T-helper 9 cell (primary cell): Measurements from ENCODE around the gene TROAP.
A peak's percentile ranks its signal among the peaks of the same experiment; 100 is the strongest.
"Not testable (repeated sequence)": the region's sequence is repeated elsewhere in the genome, so short reads cannot be mapped to it uniquely, and the experiment has no call there.

ENCODE experiments used
- DNase-seq: peaks from one replicate; pipeline ENCODE4 v3.0.0-alpha.2; 2020

Gene TROAP

GRCh38 chr12:49294804-49295081 is 28.3 kb upstream of the TROAP start:
- DNase-seq = no peak

DNA sequence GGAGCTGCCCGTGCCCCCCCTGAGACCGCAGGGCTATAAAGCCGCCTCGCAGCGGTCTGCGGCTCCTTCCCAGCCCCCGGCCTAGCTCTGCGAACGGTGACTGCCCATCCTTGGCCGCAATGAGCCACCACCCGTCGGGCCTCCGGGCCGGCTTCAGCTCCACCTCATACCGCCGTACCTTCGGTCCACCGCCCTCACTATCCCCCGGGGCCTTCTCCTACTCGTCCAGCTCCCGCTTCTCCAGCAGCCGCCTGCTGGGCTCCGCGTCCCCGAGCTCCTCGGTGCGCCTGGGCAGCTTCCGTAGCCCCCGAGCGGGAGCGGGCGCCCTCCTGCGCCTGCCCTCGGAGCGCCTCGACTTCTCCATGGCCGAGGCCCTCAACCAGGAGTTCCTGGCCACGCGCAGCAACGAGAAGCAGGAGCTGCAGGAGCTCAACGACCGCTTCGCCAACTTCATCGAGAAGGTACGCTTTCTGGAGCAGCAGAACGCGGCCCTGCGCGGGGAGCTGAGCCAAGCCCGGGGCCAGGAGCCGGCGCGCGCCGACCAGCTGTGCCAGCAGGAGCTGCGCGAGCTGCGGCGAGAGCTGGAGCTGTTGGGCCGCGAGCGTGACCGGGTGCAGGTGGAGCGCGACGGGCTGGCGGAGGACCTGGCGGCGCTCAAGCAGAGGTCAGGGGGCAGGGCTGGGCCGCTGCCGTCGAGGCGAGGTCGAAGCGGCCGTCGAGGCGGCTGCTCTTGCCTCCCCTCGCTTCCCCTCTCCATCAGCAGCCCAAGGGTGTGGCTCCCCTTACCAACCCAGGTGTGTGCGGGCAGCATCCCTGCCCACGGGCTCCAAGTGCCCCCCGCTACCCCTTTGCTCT is 27.7 kb upstream of the TROAP start, which contains the start of gene PRPH:
Gene PRPH, plus strand, starts transcription at position 66 of the 855 bp plus-strand sequence. Its CDS starts 54 bp downstream, at position 120.
- no peak for DNase-seq

DNA sequence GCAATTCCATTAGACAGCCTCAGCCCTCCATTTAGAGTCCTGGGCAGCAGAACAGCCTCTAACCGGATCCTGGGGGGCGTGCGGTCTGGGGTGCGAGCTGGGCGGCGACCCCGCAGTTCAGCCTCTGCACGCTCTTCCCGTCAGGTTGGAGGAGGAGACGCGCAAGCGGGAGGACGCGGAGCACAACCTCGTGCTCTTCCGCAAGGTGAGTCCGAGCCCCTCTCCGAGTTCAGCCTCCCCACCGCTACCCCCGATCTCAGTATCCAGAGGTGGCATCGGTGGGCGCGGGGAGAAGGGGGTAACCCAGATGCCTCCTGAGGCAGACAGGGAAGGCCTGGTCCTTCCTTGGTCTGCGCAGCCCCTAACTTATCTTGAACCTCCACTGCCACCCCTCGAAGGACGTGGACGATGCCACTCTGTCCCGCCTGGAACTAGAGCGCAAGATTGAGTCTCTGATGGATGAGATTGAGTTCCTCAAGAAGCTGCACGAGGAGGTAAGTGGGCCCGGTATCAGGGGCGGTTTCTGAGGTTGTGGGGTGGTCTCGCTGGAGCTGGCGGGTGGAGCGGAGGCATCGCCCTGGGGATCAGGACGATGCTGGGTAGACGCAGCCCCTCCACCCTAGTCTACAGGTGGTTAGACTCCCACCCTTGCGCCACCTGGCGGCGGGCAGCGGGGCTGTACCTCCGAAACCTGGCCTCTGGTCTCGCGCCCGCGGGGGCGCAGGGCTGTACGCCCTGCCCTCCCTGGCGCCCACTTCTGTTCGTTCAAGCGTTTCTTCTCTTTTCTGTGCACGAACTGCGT is 26.8 kb upstream of the TROAP start:
- DNase-seq = peak; percentile 60

DNA sequence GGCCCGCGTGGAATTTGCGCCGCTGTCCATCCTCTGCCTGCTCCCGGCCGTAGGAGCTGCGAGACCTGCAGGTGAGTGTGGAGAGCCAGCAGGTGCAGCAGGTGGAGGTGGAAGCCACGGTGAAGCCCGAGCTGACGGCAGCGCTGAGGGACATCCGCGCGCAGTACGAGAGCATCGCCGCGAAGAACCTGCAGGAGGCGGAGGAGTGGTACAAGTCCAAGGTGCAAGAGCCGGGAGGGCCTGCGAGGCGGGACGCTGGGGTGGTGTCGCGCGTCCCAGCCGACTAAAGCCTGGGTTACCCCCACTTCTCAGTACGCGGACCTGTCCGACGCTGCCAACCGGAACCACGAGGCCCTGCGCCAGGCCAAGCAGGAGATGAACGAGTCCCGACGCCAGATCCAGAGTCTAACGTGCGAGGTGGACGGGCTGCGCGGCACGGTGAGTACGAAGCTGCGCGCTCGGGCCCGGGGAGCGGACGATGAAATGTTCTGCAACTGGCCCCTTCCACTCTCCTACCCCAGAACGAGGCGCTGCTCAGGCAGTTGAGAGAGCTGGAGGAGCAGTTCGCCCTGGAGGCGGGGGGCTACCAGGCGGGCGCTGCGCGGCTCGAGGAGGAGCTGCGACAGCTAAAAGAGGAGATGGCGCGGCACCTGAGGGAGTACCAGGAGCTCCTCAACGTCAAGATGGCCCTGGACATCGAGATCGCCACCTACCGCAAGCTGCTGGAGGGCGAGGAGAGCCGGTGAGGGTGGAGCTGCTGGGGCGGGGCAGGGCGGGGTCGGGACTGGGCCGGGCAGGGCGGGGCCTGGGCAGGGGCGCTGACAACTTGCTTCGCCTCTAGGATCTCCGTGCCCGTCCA is 26.0 kb upstream of the TROAP start:
- peak; percentile 20 for DNase-seq

DNA sequence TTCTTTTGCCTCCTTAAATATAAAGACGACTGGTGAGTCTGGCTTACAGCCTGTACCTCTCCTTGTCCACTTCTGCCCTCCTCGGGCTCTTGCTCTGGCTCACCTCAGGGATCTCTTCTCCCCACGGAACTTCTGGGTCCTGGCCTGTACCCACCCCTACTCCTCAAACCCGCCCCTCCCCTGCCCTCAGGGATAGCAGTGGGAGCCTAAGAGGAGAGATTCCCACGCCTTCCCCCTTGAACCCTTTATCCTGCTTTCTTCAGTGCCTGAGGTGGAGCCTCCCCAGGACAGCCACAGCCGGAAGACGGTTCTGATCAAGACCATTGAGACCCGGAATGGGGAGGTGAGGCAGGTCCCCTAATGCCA is 25.4 kb upstream of the TROAP start:
- DNase-seq = no peak

DNA sequence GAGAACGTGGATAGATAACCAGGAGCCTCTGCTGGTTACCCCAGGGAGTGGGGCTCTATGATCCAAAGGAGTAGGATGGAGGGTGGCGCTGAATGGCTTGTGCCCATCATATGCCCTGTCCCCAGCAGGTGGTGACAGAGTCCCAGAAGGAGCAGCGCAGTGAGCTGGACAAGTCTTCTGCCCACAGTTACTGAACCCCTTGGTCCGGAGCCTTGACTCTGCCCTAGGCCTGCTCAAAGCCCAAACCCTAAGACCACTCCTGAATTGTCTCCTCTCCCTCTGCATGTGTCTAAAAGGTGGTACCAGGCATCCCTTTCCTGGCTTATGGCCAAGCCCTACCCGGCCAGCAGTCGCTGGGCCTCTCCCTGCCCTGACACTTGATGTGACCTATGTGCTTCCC is 24.9 kb upstream of the TROAP start:
- DNase-seq = no peak

DNA sequence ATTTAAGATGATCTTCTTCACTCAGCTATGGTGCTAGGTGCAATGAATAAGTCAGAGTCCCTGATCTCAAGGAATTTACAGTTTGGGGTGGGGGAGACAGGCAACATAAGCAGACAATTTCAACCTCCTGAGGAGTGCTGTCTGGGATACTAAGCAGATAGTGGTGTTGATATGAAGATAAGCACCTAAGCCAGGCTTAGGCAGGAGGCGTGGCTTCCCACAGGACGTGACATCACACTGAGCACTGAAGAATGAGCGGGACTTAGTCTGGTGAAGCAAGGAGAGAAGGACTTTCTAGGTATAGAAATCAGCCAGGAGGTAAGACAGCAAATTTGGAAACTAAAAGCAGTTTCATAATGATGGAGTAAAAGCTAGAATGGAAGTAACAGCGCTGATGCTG is 21.3 kb upstream of the TROAP start:
- no peak for DNase-seq

DNA sequence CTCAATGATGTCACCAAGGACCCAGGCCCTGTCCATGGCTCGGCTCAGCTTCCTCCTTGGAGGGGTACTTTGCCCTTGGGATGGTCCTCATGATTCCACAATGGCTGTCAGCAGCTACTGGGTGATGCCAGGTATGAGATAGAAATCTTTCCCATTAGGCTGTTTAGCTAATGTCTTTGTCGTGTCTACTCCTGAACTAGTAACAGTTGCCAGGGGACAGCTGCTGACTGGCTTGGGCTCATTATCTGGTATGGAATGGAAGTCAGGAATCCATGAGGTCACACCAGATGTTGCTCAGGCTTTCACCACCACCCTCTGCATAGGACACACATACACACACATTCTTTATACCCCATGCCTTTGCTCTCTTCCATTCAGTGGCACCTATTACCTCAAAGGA is 18.9 kb upstream of the TROAP start:
- no peak for DNase-seq

GRCh38 chr12:49305762-49306510 is 17.1 kb upstream of the TROAP start:
- DNase-seq = no peak

- no peak for DNase-seq
Observed at GRCh38 chr12:49309386-49309785, 13.7 kb upstream of the TROAP start.

GRCh38 chr12:49310451-49311000 is 12.5 kb upstream of the TROAP start:
- not testable (repeated sequence) for DNase-seq

- DNase-seq = no peak
Observed at GRCh38 chr12:49314811-49315210, 8.2 kb upstream of the TROAP start.

DNA sequence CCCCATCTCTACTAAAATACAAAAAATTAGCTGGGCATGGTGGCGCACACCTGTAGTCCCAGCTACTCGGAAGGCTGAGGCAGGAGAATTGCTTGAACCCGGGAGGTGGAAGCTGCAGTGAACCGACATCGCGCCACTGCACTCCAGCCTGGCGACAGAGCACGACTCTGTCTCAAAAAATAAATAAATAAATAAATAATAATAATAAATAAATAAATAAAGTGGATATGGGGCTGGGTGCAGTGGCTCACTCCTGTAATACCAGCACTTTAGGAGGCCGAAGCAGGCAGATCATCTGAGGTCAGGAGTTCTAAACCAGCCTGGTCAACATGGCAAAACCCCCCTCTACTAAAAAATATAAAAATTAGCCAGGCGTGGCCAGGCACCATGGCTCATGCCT is 5.9 kb upstream of the TROAP start:
- DNase-seq = not testable (repeated sequence)

GRCh38 chr12:49320411-49321103 is 2.5 kb upstream of the TROAP start:
- DNase-seq = not testable (repeated sequence)

DNA sequence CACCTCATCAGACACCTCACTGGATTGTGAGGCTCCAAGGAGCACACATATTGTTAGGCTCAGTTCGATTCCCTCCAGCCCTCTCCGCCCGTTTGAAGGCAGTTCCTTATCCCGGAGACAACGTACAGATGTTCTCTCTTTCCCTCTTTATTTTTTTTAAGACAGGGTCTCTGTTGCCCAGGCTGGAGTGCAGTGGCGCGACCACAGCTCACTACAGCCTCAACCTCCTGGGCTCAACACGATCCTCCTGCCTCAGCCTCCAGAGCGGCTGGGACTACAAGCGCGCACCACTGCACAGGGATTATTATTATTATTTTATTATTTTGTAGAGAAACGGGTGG is 718 bp upstream of the TROAP start:
- no peak for DNase-seq

DNA sequence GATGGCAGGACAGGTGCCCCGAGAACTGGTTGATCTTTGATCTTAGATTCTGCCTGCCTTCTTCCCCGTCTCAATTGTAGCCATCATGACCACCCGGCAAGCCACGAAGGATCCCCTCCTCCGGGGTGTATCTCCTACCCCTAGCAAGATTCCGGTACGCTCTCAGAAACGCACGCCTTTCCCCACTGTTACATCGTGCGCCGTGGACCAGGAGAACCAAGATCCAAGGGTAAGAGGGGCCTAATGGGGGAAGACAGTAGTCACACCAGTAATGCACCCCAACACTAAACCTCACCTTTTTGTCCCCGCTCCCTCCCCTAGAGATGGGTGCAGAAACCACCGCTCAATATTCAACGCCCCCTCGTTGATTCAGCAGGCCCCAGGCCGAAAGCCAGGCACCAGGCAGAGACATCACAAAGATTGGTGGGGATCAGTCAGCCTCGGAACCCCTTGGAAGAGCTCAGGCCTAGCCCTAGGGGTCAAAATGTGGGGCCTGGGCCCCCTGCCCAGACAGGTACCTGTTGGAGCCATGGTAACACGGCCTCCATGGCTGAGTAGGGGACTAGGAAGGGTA is 556 bp downstream of the TROAP start:
- no peak for DNase-seq

DNA sequence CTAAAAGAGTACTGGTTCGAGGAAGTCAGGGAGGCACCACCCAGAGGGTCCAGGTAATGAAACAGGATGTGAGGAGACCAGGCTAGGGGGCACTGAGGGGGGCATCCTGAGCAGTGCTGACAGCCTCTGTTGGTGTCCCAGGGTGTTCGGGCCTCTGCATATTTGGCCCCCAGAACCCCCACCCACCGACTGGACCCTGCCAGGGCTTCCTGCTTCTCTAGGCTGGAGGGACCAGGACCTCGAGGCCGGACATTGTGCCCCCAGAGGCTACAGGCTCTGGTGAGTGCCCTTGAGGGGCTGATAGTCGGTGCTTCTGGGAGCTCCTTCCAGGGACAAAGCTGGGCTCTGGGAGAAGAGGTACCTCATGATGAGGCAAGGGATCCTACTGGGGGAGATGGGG is 2.6 kb downstream of the TROAP start:
- DNase-seq = no peak

DNA sequence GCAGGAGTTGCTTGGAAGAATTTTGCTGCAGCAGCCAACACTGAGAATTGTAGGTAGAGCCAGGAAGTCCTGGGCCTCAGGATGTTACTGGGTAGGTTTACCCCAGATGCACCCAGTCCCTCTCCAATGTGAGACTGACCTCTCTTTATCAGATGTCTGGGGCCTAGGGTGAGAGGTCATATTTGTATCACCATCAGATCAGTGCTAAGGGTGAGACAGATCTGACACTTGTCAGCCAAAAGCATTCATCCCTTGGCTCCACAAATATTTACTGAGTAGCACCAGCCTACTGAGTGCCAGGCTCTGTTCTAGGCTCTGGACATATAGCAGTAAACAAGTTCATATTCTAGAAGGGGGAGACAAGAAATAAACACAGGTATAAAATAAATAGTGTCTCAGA is 4.3 kb downstream of the TROAP start:
- DNase-seq = no peak

DNA sequence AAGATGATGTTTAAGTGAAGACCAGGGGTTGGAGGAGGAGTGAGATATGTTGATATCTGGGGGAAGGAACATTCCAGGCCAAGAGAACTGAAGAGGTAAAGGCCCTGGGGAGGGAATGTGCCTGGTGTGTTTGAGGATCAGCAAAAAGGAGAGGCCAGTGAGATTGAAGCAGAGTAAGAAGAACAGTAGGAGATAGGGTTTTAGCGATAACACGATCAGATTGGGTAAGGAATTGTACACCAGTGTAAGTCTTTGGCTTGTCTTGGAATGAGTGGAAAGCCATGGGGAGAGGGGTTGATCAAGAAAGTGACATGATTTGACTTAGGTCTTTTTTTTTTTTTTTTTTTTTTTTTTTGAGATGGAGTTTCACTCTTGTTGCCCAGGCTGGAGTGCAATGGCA is 4.8 kb downstream of the TROAP start:
- no peak for DNase-seq

DNA sequence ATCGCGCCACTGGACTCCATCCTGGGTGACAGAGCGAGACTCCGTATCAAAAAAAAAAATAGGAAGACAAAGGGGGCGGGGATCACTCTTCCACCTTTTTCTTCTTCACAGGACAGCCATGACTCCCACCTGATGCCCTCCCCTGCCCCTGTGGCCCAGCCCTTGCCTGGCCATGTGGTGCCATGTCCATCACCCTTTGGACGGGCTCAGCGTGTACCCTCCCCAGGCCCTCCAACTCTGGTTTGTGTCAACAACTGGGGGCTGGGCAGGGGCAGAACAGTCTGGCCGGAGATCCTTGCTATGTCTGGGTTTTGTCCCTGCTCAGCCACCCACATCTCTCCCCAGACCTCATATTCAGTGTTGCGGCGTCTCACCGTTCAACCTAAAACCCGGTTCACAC is 5.8 kb downstream of the TROAP start:
- no peak for DNase-seq

DNA sequence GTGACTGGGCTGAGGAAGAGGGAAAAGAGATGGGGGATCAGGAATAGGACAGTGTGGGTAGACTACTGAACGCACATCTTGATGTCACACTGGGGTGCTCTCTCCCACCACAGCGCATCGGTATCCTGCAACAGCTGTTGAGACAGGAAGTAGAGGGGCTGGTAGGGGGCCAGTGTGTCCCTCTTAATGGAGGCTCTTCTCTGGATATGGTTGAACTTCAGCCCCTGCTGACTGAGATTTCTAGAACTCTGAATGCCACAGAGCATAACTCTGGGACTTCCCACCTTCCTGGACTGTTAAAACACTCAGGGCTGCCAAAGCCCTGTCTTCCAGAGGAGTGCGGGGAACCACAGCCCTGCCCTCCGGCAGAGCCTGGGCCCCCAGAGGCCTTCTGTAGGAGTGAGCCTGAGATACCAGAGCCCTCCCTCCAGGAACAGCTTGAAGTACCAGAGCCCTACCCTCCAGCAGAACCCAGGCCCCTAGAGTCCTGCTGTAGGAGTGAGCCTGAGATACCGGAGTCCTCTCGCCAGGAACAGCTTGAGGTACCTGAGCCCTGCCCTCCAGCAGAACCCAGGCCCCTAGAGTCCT is 7.1 kb downstream of the TROAP start:
- no peak for DNase-seq
